Large intestine (tissue), 3 donors: Measurements from ENCODE around the gene SOX10. TPM values are rescaled to one million over a fixed set of nuclear protein-coding genes. Genes with fewer than 3 reads are reported as not detected.

Source experiments
- DNase-seq, 2 donors: peaks; one replicate each; pipeline versions ENCODE4 v3.0.0 to v3.0.0-alpha.2; 2013
- H3K27ac ChIP-seq: one replicate; pipeline ENCODE4 v1.5.1; 2013; ENCODE audit warnings: low read length
- H3K27me3 ChIP-seq: 2 replicates; pipeline ENCODE4 v1.6.1; 2013; ENCODE audit warnings: low read length; ENCODE audit not compliant: control insufficient read depth, insufficient read depth
- H3K36me3 ChIP-seq: 2 replicates; pipeline ENCODE4 v1.6.1; 2013; ENCODE audit warnings: low read length; ENCODE audit not compliant: control insufficient read depth, insufficient read depth
- H3K4me1 ChIP-seq: one replicate; pipeline ENCODE4 v1.6.1; 2013; ENCODE audit warnings: low read length; ENCODE audit not compliant: control insufficient read depth, insufficient read depth
- H3K4me3 ChIP-seq: one replicate; pipeline ENCODE4 v1.5.1; 2013; ENCODE audit warnings: low read length
- H3K9me3 ChIP-seq: one replicate; pipeline ENCODE4 v1.6.1; 2013; ENCODE audit warnings: mild to moderate bottlenecking, low read depth, low read length, moderate library complexity; ENCODE audit not compliant: control insufficient read depth
- WGBS: methylation state at CpG from one replicate; pipeline ENCODE4 v1.1.5; 2013; ENCODE audit warnings: low lambda C conversion rate; ENCODE audit not compliant: insufficient coverage; 5-methylcytosine and 5-hydroxymethylcytosine counted together
- polyA plus RNA-seq: library from polyadenylated mRNA; unstranded; fragments of 120-200 nt; gene quantifications from one replicate; pipeline ENCODE4 v1.2.1, GENCODE V29; 2013

The SOX10 gene
- polyA plus RNA-seq, 1 donor: 8.8 TPM

GRCh38 chr22:37973271-37974170, 10.8 kb downstream of the SOX10 start:
- WGBS: no CpG with 5 or more reads among the region's 33 CpGs
- Histone ChIP-seq H3K27ac (no peak overlapping the region), H3K27me3 (no peaks in the 10 kb centered on the region), H3K9me3 (no peaks in the 10 kb centered on the region), H3K36me3 (peaks cover 20% of the 10 kb centered on the region), H3K4me1 (no peaks in the 10 kb centered on the region), H3K4me3 (no peak overlapping the region)
- DNase-seq: no peak

GRCh38 chr22:37972527-37972926, 11.8 kb downstream of the SOX10 start:
- H3K27ac ChIP-seq: no peak overlapping the region
- no peaks in the 10 kb centered on the region for H3K27me3 ChIP-seq
- H3K4me3 ChIP-seq: no peak overlapping the region
- DNase-seq: no peak
- H3K36me3 ChIP-seq: peaks cover 30% of the 10 kb centered on the region
- H3K9me3 ChIP-seq: no peaks in the 10 kb centered on the region
- no CpG with 5 or more reads among the region's 3 CpGs for WGBS
- H3K4me1 ChIP-seq: no peaks in the 10 kb centered on the region

GRCh38 chr22:37971475-37972434, 12.6 kb downstream of the SOX10 start:
- peaks cover 38% of the 10 kb centered on the region for H3K36me3 ChIP-seq
- WGBS: no CpG with 5 or more reads among the region's 7 CpGs

GRCh38 chr22:37970864-37971263, 13.5 kb downstream of the SOX10 start:
- no peak overlapping the region for H3K27ac ChIP-seq
- no CpG with 5 or more reads among the region's 4 CpGs for WGBS
- no peaks in the 10 kb centered on the region for H3K4me1 ChIP-seq
- H3K4me3 ChIP-seq: no peak overlapping the region
- no peak for DNase-seq
- peaks cover 46% of the 10 kb centered on the region for H3K36me3 ChIP-seq
- H3K9me3 ChIP-seq: no peaks in the 10 kb centered on the region
- H3K27me3 ChIP-seq: no peaks in the 10 kb centered on the region

More at GRCh38 chr22:37971475-37972434, 12.6 kb downstream of the SOX10 start:
- Histone ChIP-seq H3K27ac (no peak overlapping the region), H3K4me3 (no peak overlapping the region), H3K4me1 (no peaks in the 10 kb centered on the region), H3K9me3 (no peaks in the 10 kb centered on the region), H3K27me3 (no peaks in the 10 kb centered on the region)
- DNase-seq: no peak

GRCh38 chr22:37968452-37969251, 15.7 kb downstream of the SOX10 start:
- DNase-seq: no peak
- Histone ChIP-seq H3K4me3 (no peak overlapping the region), H3K4me1 (no peaks in the 10 kb centered on the region), H3K9me3 (no peaks in the 10 kb centered on the region), H3K27ac (no peak overlapping the region), H3K27me3 (no peaks in the 10 kb centered on the region), H3K36me3 (peaks cover 47% of the 10 kb centered on the region)
- WGBS: no CpG with 5 or more reads among the region's 5 CpGs

- Histone ChIP-seq H3K27ac (no peak overlapping the region), H3K4me1 (no peaks in the 10 kb centered on the region), H3K27me3 (no peaks in the 10 kb centered on the region), H3K4me3 (no peak overlapping the region), H3K36me3 (peaks cover 46% of the 10 kb centered on the region), H3K9me3 (no peaks in the 10 kb centered on the region)
- 100% methylated on average over 1 of the region's 14 CpGs for WGBS
- no peak for DNase-seq
Measured at GRCh38 chr22:37967637-37968451, 16.5 kb downstream of the SOX10 start.

DNA sequence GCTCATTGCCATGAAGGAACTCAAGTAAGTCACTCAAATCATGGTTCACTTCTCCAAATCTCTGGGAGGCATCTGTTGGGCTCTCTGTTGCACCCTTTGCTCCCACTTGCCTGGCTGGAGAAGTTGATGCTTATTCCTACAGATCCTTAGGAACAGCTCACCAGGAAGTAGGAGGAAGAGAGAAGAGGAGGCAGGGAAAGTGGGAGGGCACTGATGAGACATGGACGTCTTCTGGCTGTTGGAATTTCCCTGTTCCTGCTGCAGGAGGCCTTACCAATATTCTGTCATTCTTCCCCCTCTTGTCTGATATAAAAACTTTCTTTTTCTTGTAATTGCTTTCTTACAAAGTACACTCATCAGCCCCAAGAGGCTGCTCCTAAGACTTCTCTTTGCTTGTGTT, 17.2 kb downstream of the SOX10 start:
- H3K36me3 ChIP-seq: peaks cover 45% of the 10 kb centered on the region
- WGBS: no CpG with 5 or more reads among the region's 1 CpG
- H3K9me3 ChIP-seq: no peaks in the 10 kb centered on the region
- DNase-seq: no peak
- no peaks in the 10 kb centered on the region for H3K4me1 ChIP-seq
- H3K27me3 ChIP-seq: no peaks in the 10 kb centered on the region
- H3K4me3 ChIP-seq: no peak overlapping the region
- H3K27ac ChIP-seq: no peak overlapping the region

DNA sequence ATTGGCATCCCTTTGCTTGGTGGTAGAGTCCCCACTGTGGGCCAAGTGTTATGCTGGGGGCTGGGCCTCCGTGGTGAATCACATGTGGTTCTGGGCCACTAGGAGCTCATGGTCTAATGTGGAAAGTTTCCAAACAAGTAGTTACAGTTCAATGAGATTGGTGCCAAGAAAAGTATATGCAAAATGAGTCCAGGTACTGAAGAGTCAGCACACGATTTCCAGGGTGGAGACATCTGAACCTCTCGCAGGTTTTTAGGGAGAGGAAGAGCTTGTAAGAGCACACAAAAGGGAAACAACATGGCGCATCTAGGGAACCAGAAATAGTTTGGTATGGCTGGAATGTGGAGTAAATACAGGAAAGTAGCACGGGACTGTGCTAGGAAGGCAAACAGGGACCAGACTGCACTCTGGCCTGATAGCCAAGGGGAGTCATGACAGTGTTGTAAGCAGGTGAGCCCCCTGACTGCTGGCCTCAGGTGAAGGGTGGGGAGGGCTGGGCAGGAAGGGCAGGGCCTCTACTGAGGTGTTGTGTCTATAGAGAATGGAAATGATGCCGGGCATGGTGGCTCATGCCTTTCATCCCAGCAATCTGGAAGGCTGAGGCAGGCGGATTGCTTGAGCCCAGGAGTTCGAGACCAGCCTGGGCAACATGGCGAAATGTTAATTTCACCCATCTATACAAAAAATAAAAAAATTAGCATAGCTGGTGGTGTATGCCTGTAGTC, 18.3 kb downstream of the SOX10 start:
- Histone ChIP-seq H3K36me3 (peaks cover 55% of the 10 kb centered on the region), H3K27me3 (no peaks in the 10 kb centered on the region), H3K27ac (no peak overlapping the region), H3K4me1 (no peaks in the 10 kb centered on the region), H3K9me3 (no peaks in the 10 kb centered on the region), H3K4me3 (no peak overlapping the region)
- DNase-seq: no peak
- 80% methylated on average over 1 of the region's 9 CpGs for WGBS

DNA sequence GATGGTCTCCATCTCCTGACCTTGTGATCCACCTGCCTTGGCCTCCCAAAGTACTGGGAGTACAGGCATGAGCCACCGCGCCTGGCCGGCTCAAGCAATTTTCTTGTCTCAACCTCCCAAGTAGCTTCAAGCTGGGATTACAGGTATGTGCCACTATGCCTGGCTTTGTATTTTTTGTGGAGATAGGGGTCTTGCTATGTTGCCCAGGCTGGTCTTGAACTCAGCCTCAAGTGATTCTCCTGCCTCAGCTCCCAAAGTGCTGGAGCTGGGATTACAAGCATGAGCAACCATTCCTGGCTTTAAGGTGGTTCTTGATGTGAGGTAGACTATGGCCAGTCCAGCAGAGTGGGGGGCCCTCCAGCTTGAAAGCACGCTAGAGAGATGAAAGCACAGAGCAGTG, 23.3 kb downstream of the SOX10 start:
- peaks cover 59% of the 10 kb centered on the region for H3K36me3 ChIP-seq
- no CpG with 5 or more reads among the region's 4 CpGs for WGBS
- DNase-seq: no peak
- H3K9me3 ChIP-seq: no peaks in the 10 kb centered on the region
- H3K27me3 ChIP-seq: no peaks in the 10 kb centered on the region
- H3K27ac ChIP-seq: no peak overlapping the region
- H3K4me1 ChIP-seq: no peaks in the 10 kb centered on the region
- H3K4me3 ChIP-seq: no peak overlapping the region
